ENCODE results near the gene HIF3A.
"Not testable (repeated sequence)": the region's sequence is repeated elsewhere in the genome, so short reads cannot be mapped to it uniquely, and the experiment has no call there.

The HIF3A gene

GRCh38 chr19:46295401-46296201, 1.2 kb upstream of the HIF3A start:
- DNase-seq: no peak

GRCh38 chr19:46296202-46296480, 701 bp upstream of the HIF3A start:
- no peak for DNase-seq

- DNase-seq: no peak
Measured at GRCh38 chr19:46297700-46298478, 1.0 kb downstream of the HIF3A start.

GRCh38 chr19:46298479-46299003, 1.7 kb downstream of the HIF3A start:
- no peak for DNase-seq

GRCh38 chr19:46299004-46299509, 2.2 kb downstream of the HIF3A start:
- DNase-seq: no peak

- DNase-seq: no peak
Measured at GRCh38 chr19:46299695-46300094, 2.9 kb downstream of the HIF3A start.

- DNase-seq: no peak
Measured at GRCh38 chr19:46303322-46303690, 6.5 kb downstream of the HIF3A start.

- no peak for DNase-seq
Measured at GRCh38 chr19:46303691-46304397, 7.0 kb downstream of the HIF3A start.

GRCh38 chr19:46306501-46306900, 9.7 kb downstream of the HIF3A start:
- DNase-seq: no peak

GRCh38 chr19:46308510-46308909, 11.7 kb downstream of the HIF3A start:
- no peak for DNase-seq

GRCh38 chr19:46309056-46309455, 12.2 kb downstream of the HIF3A start:
- DNase-seq: no peak

GRCh38 chr19:46311444-46311843, 14.6 kb downstream of the HIF3A start:
- DNase-seq: no peak

- DNase-seq: not testable (repeated sequence)
Measured at GRCh38 chr19:46313540-46314469, 17.0 kb downstream of the HIF3A start.

- no peak for DNase-seq
Measured at GRCh38 chr19:46317339-46317738, 20.5 kb downstream of the HIF3A start.

GRCh38 chr19:46319613-46320012, 22.8 kb downstream of the HIF3A start:
- no peak for DNase-seq

- DNase-seq: no peak
Measured at GRCh38 chr19:46320559-46320958, 23.7 kb downstream of the HIF3A start.

GRCh38 chr19:46321653-46322052, 24.8 kb downstream of the HIF3A start:
- no peak for DNase-seq

- DNase-seq: not testable (repeated sequence)
Measured at GRCh38 chr19:46323227-46323626, 26.4 kb downstream of the HIF3A start.

GRCh38 chr19:46324277-46324676, 27.4 kb downstream of the HIF3A start:
- no peak for DNase-seq

- no peak for DNase-seq
Measured at GRCh38 chr19:46326608-46327007, 29.8 kb downstream of the HIF3A start.

- DNase-seq: no peak
Measured at GRCh38 chr19:46328079-46328478, 31.2 kb downstream of the HIF3A start.

- no peak for DNase-seq
Measured at GRCh38 chr19:46330319-46330918, 33.6 kb downstream of the HIF3A start.

Measured in stimulated activated CD4-positive, alpha-beta T cell treated with anti-CD3 and anti-CD28 coated beads, Interleukin-12 subunit alpha, Interleukin-12 subunit beta, amount 100 ng/mL, for 4 hours (primary cell).